Measurements from ENCODE around the gene KCNIP1.

Gene KCNIP1

GRCh38 chr5:170632266-170632984, 128.6 kb downstream of the KCNIP1 start:
- DNase-seq: no peak

GRCh38 chr5:170632985-170633234, 129.1 kb downstream of the KCNIP1 start:
- peak; percentile 22 for DNase-seq

GRCh38 chr5:170633235-170634081, 129.6 kb downstream of the KCNIP1 start:
- DNase-seq: no peak

- DNase-seq: no peak
Observed at GRCh38 chr5:170634256-170634990, 130.6 kb downstream of the KCNIP1 start.

GRCh38 chr5:170635706-170636105, 131.9 kb downstream of the KCNIP1 start:
- no peak for DNase-seq

GRCh38 chr5:170636206-170636605, 132.4 kb downstream of the KCNIP1 start:
- DNase-seq: no peak

- DNase-seq: no peak
Observed at GRCh38 chr5:170636801-170637477, 133.1 kb downstream of the KCNIP1 start.

GRCh38 chr5:170638051-170638450, 134.2 kb downstream of the KCNIP1 start:
- no peak for DNase-seq

DNA sequence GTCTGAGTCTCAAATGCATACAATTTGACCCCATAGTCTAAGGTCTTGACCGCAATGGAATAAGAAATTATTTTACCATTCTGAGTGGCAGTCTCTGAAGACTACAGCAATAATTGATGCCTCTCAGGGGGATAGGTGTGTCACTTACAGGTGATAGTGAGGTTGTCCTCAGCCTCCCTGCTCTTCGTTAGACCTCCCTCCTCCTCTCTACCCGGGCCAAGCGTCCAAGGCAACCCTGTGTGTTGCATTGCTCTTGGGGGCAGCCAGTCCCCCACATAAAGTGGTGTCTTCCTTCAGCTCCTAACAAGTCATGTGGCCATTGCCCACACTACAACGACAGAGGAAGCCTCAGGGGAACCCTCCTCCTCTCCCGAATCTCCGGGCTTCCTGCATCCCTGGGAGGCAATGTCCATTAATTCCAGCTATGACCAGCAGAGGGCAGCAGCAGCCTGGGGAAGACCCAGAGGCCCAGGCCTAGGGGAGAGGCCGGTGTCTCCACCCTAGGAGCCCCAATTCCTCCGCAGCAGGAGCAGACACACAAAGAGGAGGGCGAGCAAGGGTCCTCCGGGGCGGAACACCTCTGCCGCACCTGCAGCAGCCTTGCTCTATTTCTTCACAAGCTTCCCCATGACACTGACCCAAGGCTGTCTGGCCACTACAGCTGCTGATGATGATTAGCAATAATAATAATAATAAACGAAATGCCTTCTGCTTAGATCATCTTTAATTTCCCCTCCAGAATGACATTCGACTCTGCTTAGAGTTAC, 134.8 kb downstream of the KCNIP1 start:
- DNase-seq: peak; percentile 57

GRCh38 chr5:170639221-170639925, 135.6 kb downstream of the KCNIP1 start:
- no peak for DNase-seq

GRCh38 chr5:170640731-170641588, 137.1 kb downstream of the KCNIP1 start:
- DNase-seq: no peak

GRCh38 chr5:170641589-170642031, 137.8 kb downstream of the KCNIP1 start:
- no peak for DNase-seq

GRCh38 chr5:170642066-170642735, 138.4 kb downstream of the KCNIP1 start:
- no peak for DNase-seq

- DNase-seq: no peak
Observed at GRCh38 chr5:170642776-170643436, 139.1 kb downstream of the KCNIP1 start.

DNA sequence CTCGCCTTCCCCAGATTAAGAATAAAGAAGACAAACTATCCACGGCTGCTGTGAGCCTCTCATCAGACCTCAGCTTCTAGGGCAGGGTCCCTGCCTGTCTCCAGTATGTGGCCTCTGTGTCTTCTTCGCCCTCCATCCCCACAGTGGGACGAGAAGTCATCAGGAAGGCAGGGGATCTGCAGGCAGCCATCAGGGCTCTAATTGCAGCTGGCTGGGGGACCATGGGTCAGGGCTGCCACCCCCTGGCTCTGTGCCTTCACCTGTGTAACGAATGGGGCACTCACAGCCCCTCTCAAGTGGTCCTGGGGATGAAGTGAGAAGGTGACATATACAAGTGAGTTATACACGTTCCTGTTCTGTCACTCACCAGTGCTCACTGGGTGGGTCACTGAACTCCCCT, 139.8 kb downstream of the KCNIP1 start:
- no peak for DNase-seq

DNA sequence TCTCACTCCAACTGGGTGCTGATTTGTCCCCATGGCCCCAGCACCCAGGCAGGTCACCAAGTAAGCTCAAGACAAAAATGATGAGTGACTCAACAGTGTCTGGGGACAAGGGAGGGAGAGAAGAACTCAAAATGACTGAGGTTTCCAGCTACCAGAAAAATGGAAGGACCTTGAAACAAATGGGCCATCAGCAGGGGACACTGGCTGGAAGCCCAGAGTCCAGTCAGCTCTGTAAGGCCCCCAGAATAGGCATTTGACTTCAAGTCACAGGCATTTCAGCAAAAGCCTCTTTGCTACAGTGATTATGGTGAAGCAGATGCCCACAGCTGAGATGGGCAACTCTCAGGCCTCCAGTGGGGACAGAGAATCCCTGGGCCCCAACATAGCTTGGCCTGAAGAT, 140.7 kb downstream of the KCNIP1 start:
- no peak for DNase-seq

DNA sequence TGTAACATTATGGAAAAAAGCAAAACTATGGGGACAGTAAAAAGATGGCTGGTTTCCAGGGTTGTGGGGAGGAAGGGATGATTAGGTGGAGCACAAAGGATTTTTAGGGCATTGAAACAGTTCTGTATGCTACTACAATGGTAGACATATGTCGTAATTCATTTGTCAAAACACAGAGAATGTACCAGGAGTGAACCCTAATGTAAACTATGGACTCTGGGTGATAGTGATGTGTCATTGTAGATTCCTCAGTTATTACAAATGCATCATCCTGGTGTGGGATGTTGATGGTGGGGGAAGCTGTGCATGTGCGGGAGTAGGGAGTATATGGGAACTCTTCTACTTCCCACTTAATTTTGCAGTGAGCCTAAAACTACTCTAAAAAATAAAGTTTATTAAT, 144.7 kb downstream of the KCNIP1 start:
- no peak for DNase-seq

DNA sequence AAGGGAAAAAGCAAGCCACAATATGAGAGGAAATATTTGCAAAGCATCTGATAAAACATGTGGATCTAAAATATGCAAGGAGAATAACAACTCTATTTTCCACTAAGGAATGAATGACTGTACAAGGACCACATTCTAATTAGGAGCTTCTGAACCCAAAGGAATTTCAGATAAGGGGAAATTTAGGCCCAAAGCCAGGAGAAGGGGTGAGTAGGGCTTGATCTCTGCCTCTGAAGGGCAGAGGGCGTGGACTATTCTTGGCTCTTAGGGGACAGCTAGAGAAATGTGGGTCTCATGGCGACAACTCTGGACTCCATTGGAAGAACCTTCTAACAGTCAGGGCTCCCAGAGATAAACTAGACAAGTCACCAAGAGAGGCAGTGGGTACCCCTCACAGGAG, 147.0 kb downstream of the KCNIP1 start:
- DNase-seq: no peak

DNA sequence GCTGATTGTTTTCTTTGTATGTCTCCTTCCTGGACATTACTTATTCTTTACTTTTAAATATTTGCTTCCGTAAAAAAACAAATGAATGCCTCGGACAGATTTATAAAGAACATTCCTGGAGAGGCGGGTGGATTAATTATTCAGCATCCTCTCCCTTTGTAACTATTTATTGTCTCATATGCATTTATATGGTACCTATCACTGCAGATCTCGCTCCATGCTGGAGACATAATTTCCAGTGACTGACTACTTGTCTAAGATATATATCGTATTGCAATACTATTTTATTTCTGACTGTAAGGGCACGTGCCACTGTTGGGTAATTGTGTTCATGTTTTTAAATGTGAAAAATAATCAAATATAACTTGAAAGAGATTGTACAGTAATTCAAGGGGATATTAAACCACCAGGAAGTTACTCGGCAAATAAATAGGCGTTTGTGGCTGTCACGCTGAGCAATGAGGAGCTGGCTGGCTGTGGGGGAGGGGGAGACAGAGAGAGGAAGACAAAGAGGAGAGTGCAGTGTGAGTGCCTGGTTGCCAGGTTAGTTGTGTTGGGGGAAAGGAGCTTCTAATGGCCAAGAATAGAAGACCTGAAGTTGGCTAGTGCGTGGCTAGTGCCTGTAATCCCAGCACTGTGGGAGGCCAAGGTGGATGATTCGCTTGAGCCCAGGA, 147.9 kb downstream of the KCNIP1 start:
- no peak for DNase-seq
